ENCODE results near the gene MFSD12.

The MFSD12 gene

GRCh38 chr19:3573162-3573857, 15.9 kb upstream of the MFSD12 start (continued):
- TF ChIP-seq ZNF174 (tag by site-specific recombination; IDR thresholded peaks at IDR 0.05) (no peak), ZNF157 (tag by site-specific recombination; IDR thresholded peaks at IDR 0.05) (no peak), INSM2 (tag by site-specific recombination; IDR thresholded peaks at IDR 0.05) (peak; percentile 35; the same call in 1 of the 2 replicates), ZBTB11 (tag by site-specific recombination; conservative IDR thresholded peaks at IDR 0.05; ENCODE audit: low read depth) (peak; percentile 30; the same call in 1 of the 2 replicates)

- TF ChIP-seq KLF10 (tag by site-specific recombination; IDR thresholded peaks at IDR 0.05) (peak; percentile 33; the same call in 1 of the 2 replicates), IKZF3 (tag by site-specific recombination; IDR thresholded peaks at IDR 0.05) (no peak)
- Histone ChIP-seq H3K4me1 (ENCODE audit: control insufficient read depth, insufficient read depth, low read length) (no peaks in the 10 kb centered on the region), H3K36me3 (ENCODE audit: control insufficient read depth in 2 of 2, insufficient read depth in 1 of 2, low read length in 2 of 2) (peaks cover 9 to 19% of the 10 kb centered on the region in 2 experiments; a peak in 2 of 3 replicates), H3K4me3 (ENCODE audit: low read depth, low read length) (peak within 1 kb of the TSS; percentile 84), H3K27ac (ENCODE audit: extremely low read depth, low read depth, low read length) (peak within 1 kb of the TSS; percentile 77), H3K9me3 (ENCODE audit: control insufficient read depth, insufficient read depth, low read depth, low read length) (no peaks in the 10 kb centered on the region)
- ChIA-PET CTCF (interaction anchor here (0.6 to 1.4 kb wide), 2 partner anchors 14 to 30 kb away, joined by 5 read pairs; no protein-coding TSS in a partner anchor), POLR2A (no interaction called here)
These were observed 15.4 kb upstream of the MFSD12 start, which contains the start of gene HMG20B for GRCh38 chr19:3572855-3573161. HMG20B (plus strand) TSS chr19:3572944; CDS start chr19:3573310, 366 bp downstream.

GRCh38 chr19:3572132-3572854, 14.9 kb upstream of the MFSD12 start:
- Histone ChIP-seq H3K27ac (ENCODE audit: extremely low read depth, low read depth, low read length) (no peak overlapping the region), H3K36me3 (ENCODE audit: control insufficient read depth in 2 of 2, insufficient read depth in 1 of 2, low read length in 2 of 2) (peaks cover 9 to 19% of the 10 kb centered on the region in 2 experiments; a peak in 2 of 3 replicates), H3K4me1 (ENCODE audit: control insufficient read depth, insufficient read depth, low read length) (no peaks in the 10 kb centered on the region), H3K4me3 (ENCODE audit: low read depth, low read length) (peak overlapping the region; percentile 21; the same call in 1 of the 2 replicates), H3K9me3 (ENCODE audit: control insufficient read depth, insufficient read depth, low read depth, low read length) (no peaks in the 10 kb centered on the region)
- ChIA-PET CTCF (no interaction called here), POLR2A (interaction anchor here (0.5 kb wide), 1 partner anchor 27 kb away, joined by 4 read pairs; no protein-coding TSS in a partner anchor)
- TF ChIP-seq EGR2 (tag by site-specific recombination; IDR thresholded peaks at IDR 0.05; ENCODE audit: low read depth) (peak; percentile 84), SP3 (tag by site-specific recombination; IDR thresholded peaks at IDR 0.05) (peak; percentile 94), MYNN (tag by site-specific recombination; IDR thresholded peaks at IDR 0.05; ENCODE audit: borderline replicate concordance) (peak; percentile 68; the same call in 1 of the 2 replicates), ZFHX2 (tag by site-specific recombination; conservative IDR thresholded peaks at IDR 0.05) (peak; percentile 95), ZNF639 (tag by site-specific recombination; IDR thresholded peaks at IDR 0.05) (no peak), SP2 (tag by site-specific recombination; IDR thresholded peaks at IDR 0.05) (peak; percentile 99), ZNF133 (tag by site-specific recombination; IDR thresholded peaks at IDR 0.05) (no peak), GLIS1 (tag by site-specific recombination; IDR thresholded peaks at IDR 0.05) (peak; percentile 29; the same call in 1 of the 2 replicates), ZNF248 (tag by site-specific recombination; IDR thresholded peaks at IDR 0.05) (no peak), PRDM10 (tag by site-specific recombination; IDR thresholded peaks at IDR 0.05) (peak; percentile 68), ZNF785 (tag by site-specific recombination; IDR thresholded peaks at IDR 0.05) (no peak), KLF10 (tag by site-specific recombination; IDR thresholded peaks at IDR 0.05) (0 out of 2 replicates have a peak, but pooled peaks have one; percentile 16), ZNF26 (tag by site-specific recombination; IDR thresholded peaks at IDR 0.05) (no peak), ZNF350 (tag by site-specific recombination; IDR thresholded peaks at IDR 0.05) (no peak)

Data from HEK293 (cell line).